C1 segment of cervical spinal cord (tissue), 14 donors: ENCODE results near the gene MYMX.
"Not testable (repeated sequence)": the region's sequence is repeated elsewhere in the genome, so short reads cannot be mapped to it uniquely, and the experiment has no call there.

Source experiments
- DNase-seq, 14 donors: peaks; one replicate each; lab custom pipeline; 2025; lab: John Stamatoyannopoulos, UW

MYMX gene

DNA sequence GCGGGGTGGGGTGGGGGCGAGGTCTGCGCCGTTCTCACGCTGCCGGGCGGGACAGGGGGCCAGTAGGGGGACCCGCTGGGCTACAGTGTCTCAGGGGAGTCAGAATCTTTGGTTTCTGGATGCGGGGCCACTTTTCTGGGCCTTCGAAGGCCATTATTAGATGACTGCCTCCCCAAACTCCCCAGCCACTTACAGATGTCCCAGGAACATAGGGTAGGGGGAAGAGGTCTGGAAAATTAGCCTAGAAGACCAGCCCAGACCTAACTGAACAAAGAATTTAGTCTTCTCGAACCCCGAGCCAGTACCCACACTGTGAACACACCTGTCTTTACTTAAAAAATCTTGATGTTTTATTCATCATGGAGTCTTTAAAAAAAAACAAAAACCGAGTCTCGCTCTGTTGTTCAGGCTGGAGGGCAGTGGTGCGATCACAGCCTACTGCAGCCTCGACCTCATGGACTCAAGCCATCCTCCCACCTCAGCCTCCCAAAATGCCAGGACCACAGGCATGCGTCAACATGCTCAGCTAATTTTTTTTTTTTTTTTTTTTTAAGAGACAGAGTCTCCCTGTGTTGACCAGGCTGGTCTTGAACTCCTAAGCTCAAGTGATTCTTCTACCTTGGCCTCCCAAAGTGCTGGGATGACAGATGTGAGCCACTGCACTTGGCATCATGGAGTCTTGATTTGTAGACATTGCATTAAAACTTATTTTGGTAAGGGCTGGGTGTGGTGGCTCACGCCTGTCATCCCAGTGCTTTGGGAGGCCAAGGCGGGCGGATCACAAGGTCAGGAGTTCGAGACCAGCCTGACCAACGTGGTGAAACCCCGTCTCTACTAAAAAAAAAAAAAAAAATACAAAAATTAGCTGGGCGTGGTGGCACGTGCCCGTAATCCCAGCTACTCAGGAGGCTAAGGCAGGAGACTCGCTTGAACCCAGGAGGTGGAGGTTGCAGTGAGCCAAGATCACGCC is 3.4 kb downstream of the MYMX start:
- DNase-seq, result no peak

- no peak for DNase-seq
Measured at GRCh38 chr6:44220913-44221290, 4.2 kb downstream of the MYMX start.

DNA sequence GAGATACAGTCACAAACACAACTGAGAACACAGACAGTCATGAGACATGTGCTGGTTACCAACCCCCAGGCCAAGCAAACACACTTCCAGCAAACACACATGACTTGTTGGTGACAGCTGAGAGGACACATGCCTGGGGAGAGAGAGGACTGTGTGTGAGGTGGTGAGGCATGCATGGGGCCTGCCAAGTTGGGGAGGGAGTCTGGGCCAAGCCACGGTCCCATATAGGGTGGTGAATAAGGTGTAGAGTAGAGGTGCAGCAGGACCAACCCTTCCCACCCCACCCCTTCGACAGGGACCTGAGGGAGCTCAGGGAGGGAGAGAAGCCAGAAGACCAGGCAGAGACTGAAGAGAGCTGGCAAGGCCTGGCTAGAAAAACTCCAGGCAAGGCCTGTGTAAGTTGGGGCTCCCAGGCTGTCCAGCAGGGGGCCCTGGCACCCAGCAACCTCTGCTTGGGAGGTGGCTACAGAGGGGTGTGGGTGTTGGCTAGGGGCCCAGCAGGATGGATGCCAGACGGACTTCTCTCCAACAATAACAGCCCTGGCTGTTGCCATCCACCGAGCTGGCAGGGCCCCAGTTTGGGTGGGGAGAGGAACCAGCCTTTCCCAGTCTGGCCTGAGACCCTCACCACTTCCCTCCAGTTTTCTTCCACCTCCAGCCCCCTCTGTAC is 4.7 kb downstream of the MYMX start:
- peak in 11 of 14 donors; percentile 34 to 84 (median 72) for DNase-seq

DNA sequence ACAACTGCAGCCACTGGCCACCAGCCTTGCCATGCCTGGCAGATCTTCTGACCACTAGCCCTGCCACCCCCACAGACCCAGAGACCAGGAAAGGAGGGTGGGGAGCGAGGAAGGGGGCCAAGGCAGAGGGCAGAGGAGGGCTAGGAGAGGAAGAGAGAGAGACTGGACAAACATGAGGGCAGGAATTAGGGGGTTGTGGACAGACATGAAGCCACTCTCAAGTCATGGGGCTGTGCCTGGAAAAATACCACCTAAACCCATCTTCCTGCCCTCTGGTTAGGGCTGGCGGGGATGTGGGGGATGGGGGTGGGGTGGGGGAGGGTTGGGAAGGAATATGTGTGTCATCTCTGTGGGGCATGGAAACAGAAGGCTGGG is 5.2 kb downstream of the MYMX start:
- no peak for DNase-seq

DNA sequence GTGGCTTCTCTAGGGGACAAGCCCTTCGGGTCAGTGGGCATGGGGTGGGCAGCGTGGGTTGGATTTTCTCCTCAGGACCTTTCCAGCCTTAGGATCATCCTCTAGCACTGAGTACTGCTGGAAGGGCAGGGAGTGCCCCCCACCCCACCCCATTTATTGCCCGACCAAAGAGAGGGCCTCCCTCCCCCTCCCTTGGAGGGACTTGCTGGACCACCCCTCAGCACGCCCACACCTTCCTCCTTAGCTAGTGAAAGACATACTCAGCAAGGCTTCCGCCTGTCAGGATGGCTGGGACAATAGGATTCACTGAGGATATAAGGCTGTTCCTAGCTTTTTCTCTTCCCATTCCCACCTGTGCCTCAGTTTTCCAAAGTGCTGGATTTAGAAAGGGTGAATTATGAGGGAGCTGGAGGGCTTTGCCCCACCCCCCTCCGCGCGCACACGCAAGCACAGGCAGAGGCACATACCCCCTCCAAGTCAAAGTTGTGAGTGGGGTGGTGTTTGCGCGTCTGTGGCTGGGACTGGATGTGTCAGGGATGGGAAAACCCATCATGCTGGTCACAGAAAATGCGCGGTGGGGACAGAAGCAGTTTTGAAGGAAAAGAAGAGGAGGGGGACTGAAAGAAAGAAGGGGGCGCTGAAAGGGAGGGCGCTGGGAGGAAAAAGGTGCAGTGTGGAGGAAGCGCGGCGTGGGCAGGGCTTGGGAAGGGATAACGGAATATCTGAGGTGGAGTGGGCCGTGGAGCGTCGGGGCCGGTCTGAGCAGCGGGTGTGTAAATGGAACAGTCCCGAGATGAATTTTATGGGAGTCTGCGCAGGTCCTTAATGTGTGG is 6.0 kb downstream of the MYMX start:
- no peak for DNase-seq

- peak in 11 of 14 donors; percentile 17 to 68 (median 56) for DNase-seq
Measured at GRCh38 chr6:44223319-44224028, 6.7 kb downstream of the MYMX start, which contains the start of gene SLC29A1. Gene SLC29A1 (plus strand): TSS chr6:44223595. CDS start chr6:44227314, 3,719 bp downstream.

DNA sequence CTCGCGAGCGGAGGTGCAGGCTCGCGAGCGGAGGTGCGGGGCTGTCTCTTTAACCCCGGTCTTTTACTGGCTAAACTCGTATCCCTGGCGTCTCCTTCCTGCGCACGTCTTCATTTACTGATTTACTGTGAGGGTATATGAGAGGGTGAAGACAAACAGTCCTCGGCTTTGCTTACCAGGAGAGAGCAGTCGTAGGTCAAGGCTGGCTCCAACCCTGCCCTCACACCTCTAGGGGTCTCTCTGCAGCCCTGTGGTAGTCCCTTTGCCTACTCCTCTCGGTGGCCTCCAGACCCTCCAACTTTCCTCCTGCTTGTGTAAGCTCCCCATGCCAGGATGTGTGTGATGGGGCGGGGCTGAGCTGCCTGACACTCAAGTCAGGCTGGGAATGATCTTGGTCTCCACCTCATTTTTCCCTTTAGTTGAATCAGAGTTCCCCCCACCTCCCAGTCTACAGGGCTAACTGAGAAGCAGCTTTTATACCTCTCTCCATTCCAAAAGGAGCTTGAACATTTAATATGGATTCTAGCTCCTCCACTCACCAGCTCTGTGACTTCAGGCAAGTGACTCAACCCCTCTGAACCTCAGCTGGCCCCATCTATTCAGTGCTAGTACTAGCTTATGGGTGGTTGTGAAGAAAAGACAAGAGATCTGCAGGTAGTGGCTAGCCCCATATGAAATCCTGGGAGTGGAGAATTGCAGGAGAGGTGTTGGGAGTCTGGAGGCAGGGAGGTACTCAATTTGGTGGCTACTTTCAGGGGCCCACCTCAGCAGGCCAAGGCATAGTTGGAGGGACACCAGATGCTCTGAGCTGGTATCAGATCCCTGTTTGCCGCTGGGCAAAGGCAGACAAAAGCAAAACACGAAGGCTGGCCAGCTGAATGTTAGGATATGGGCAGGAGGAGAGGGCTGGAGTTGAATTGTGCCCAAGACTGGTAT is 7.6 kb downstream of the MYMX start:
- peak in 1 of 14 donors; percentile 57 for DNase-seq

- DNase-seq, result no peak
Measured at GRCh38 chr6:44224965-44225305, 8.2 kb downstream of the MYMX start.

DNA sequence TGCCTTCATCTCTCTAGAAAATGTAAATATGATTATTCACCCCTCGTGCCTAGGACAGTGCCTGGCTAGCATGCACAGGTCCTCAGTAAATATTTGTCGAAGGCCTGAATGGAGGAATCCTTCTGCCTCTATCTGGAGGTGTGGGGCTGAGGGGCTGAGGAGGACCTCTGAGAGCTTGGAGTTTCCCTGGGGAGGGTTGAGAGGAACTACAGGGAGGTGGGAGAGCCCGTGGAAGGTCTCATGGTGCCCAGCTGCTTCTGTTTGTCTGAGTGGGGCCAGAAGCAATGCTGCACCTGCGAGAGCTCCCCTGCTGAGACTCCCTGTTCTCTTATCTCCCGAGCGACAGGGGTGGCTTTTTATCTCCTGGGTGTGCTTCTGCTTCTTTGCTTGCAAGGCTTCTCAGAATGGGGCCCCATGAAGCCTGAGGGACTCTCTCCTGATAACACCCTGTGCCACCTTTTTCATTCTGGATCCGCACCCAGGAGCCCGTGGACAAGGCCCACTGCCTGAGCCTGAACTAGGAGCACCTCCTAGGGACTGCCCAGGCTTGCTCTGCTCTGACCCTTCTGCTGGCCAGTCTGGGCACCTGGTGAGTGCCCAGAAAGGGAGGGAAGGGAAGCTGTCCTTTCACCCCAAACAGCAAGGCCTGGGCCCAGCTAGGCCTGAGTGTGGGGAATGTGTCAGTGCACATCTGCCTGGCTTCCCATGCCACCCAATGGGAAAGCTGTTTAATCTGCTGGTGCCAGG is 9.0 kb downstream of the MYMX start:
- no peak for DNase-seq

GRCh38 chr6:44226368-44227147 is 9.8 kb downstream of the MYMX start:
- peak in 1 of 14 donors; percentile 53 for DNase-seq

GRCh38 chr6:44227148-44227793 is 10.5 kb downstream of the MYMX start:
- DNase-seq, result no peak

DNA sequence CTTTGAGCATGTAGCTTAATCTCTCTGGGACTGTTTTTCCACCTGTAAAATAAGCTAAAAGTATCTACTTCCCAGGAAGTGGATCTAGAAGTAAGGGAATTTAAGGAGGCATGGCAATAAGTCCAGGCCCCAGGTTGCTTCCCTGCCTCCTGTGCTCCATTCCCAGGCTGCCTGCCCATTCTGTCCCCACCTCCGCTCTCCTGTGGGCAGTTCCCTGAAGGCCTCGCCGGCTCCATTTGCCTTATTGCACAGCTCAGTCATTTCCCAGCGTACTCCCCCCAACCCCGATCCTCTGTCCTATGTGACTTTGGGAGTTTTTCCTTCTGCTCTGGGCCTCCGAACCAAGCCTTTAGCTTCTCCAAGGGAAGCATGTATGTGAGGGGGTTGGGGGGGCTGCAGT is 11.3 kb downstream of the MYMX start:
- DNase-seq, result no peak

DNA sequence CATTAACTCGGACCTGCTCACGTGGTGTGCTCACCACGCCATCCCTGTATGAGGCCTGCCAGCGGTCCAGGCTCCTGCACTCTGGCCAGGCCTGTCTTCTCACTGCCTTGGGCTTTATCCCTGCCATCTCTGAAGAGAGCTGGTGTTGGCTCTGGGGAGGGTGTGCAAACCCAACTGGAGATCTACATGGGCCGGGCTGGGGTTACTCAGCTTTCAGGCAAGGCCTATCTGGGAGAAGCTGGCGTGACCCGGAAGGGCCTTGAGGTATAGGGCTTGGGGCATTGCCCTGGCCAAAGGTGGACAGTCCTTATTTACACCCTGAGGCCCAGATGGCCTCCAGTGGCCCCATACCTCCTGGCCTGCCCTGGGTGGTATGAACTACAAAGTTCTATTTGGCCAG is 11.7 kb downstream of the MYMX start:
- no peak for DNase-seq

DNA sequence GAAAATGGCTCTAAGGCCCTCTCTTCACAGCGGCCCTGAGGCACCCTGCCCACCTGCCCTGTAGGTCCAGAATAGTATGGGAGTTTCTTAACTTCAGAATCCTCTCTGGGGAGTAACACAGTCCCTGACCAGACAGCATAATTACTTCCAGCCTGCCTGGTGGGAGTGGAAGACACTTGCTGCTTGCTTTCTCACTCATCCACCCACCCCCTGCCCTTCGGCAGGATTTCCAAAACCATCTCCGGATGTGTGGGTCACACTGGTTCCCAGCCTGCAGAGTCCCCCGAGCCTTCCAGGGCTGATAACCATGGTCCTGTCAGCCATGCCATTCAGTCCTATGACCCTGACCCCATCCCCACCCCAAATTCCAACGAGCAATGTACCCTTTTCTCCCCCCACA is 12.1 kb downstream of the MYMX start:
- no peak for DNase-seq

GRCh38 chr6:44229376-44230033 is 12.8 kb downstream of the MYMX start:
- no peak for DNase-seq

GRCh38 chr6:44230034-44230675 is 13.4 kb downstream of the MYMX start:
- DNase-seq, result no peak

GRCh38 chr6:44231426-44231825 is 14.7 kb downstream of the MYMX start:
- not testable (repeated sequence) for DNase-seq
